HepG2 (cell line): ENCODE data around the gene JPT2. TPM values are rescaled to one million over a fixed set of nuclear protein-coding genes. Genes with fewer than 3 reads are reported as not detected.

ENCODE experiments used
- CCAR2 ChIP-seq: fragments of 200-400 bp; formaldehyde crosslinking; optimal IDR thresholded peaks from 2 replicates; pipeline ENCODE3; 2018; ENCODE audit warnings: low read depth, mild to moderate bottlenecking, low read length, moderate library complexity
- DMTF1 ChIP-seq: sonication (generic); formaldehyde crosslinking; IDR thresholded peaks from 2 replicates; pipeline ENCODE4 v1.4.0; 2020; ENCODE audit warnings: mild to moderate bottlenecking, missing genetic modification reagents
- FOXP4 ChIP-seq: sonication (generic); formaldehyde crosslinking; IDR thresholded peaks from 2 replicates; pipeline ENCODE4 v1.4.0; 2020; ENCODE audit warnings: missing genetic modification reagents
- NFE2 ChIP-seq: sonication (generic); formaldehyde crosslinking; IDR thresholded peaks from 2 replicates; pipeline ENCODE4 v1.4.0; 2020; ENCODE audit warnings: missing genetic modification reagents
- PREB ChIP-seq: sonication (generic); formaldehyde crosslinking; IDR thresholded peaks from 2 replicates; pipeline ENCODE4 v1.4.0; 2020; ENCODE audit warnings: missing genetic modification reagents
- ZBED4 ChIP-seq: sonication (generic); formaldehyde crosslinking; IDR thresholded peaks from 2 replicates; pipeline ENCODE4 v1.4.0; 2020; ENCODE audit warnings: missing genetic modification reagents, borderline replicate concordance
- ZBTB25 ChIP-seq: IDR thresholded peaks from 2 replicates; pipeline ENCODE4 v1.6.1; 2018; ENCODE audit warnings: missing genetic modification reagents
- ZBTB39 ChIP-seq: sonication (generic); formaldehyde crosslinking; IDR thresholded peaks from 2 replicates; pipeline ENCODE4 v1.5.0; 2020; ENCODE audit warnings: missing genetic modification reagents
- ZFP82 ChIP-seq: sonication (generic); formaldehyde crosslinking; IDR thresholded peaks from 2 replicates; pipeline ENCODE4 v1.5.1; 2020; ENCODE audit warnings: mild to moderate bottlenecking, missing genetic modification reagents, borderline replicate concordance
- ZNF251 ChIP-seq: sonication (generic); formaldehyde crosslinking; IDR thresholded peaks from 2 replicates; pipeline ENCODE4 v1.9.0; 2021; ENCODE audit warnings: mild to moderate bottlenecking, missing genetic modification reagents
- ZNF343 ChIP-seq: sonication (generic); formaldehyde crosslinking; IDR thresholded peaks from 2 replicates; pipeline ENCODE4 v1.4.0; 2020; ENCODE audit warnings: mild to moderate bottlenecking, missing genetic modification reagents
- polyA plus RNA-seq, 8 experiments: library from polyadenylated mRNA; depleted of rRNA in 3 of 8; stranded (reverse) in 7 of 8; unstranded in 1 of 8; fragments of >200 nt; fragmentation: Illumina TruSeq in 4 of 8; extraction: Trizol in 4 of 8; gene quantifications; 2 replicates each; pipeline versions ENCODE4 v1.2.1 to v1.2.3, GENCODE V29; 2011 to 2016; ENCODE audit warnings: low read depth in 4 of 8, missing spikeins in 1 of 8, mixed read lengths in 1 of 8; ENCODE audit not compliant: insufficient read depth in 1 of 8
- total RNA-seq, 5 experiments: library from RNA; depleted of rRNA; stranded (reverse); fragments of >200 nt; fragmentation: Illumina TruSeq; extraction: Trizol; gene quantifications; 2 replicates each; pipeline ENCODE4 v1.2.3, GENCODE V29; 2016; ENCODE audit warnings: low read depth in 1 of 5
- TF ChIP-seq, protein P1 (sequence below): sonication (generic); formaldehyde crosslinking; conservative IDR thresholded peaks from 2 replicates; pipeline ENCODE4 v1.4.0; 2020; ENCODE audit warnings: missing genetic modification reagents

Gene JPT2
- total and polyA plus RNA-seq, 2 of the 13 experiments (the other 11 are each of a cell fraction or from before 2014, with no cell fraction given): 53.5 to 89.4 TPM

- TF ChIP-seq, protein P1, sequence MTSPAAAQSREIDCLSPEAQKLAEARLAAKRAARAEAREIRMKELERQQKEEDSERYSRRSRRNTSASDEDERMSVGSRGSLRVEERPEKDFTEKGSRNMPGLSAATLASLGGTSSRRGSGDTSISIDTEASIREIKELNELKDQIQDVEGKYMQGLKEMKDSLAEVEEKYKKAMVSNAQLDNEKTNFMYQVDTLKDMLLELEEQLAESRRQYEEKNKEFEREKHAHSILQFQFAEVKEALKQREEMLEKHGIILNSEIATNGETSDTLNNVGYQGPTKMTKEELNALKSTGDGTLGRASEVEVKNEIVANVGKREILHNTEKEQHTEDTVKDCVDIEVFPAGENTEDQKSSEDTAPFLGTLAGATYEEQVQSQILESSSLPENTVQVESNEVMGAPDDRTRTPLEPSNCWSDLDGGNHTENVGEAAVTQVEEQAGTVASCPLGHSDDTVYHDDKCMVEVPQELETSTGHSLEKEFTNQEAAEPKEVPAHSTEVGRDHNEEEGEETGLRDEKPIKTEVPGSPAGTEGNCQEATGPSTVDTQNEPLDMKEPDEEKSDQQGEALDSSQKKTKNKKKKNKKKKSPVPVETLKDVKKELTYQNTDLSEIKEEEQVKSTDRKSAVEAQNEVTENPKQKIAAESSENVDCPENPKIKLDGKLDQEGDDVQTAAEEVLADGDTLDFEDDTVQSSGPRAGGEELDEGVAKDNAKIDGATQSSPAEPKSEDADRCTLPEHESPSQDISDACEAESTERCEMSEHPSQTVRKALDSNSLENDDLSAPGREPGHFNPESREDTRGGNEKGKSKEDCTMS: no peak
- TF ChIP-seq ZBTB25 (CRISPR knock-in tag): peak; percentile 83; the same call in 1 of the 2 replicates
- 0 out of 2 replicates have a peak, but pooled peaks have one; percentile 16 for TF ChIP-seq PREB
- TF ChIP-seq FOXP4 (CRISPR knock-in tag): peak; percentile 67
- peak; percentile 93 for TF ChIP-seq ZBED4
- no peak for TF ChIP-seq ZBTB39 (CRISPR knock-in tag)
- TF ChIP-seq DMTF1: no peak
- peak; percentile 86; the same call in 1 of the 2 replicates for TF ChIP-seq ZFP82
- no peak for TF ChIP-seq ZNF343
- no peak for TF ChIP-seq ZNF251 (CRISPR knock-in tag)
- TF ChIP-seq CCAR2: no peak
- no peak for TF ChIP-seq NFE2 (CRISPR knock-in tag)
Observed at GRCh38 chr16:1705688-1706385, 27.8 kb downstream of the JPT2 start, which contains the start of gene MAPK8IP3 (continued).
